ENCODE data around the gene SNN. TPM values are rescaled to one million over a fixed set of nuclear protein-coding genes. Genes with fewer than 3 reads are reported as not detected.

Gene SNN
- total RNA-seq, 1 donor from 2014 or later: 23.4 TPM

DNA sequence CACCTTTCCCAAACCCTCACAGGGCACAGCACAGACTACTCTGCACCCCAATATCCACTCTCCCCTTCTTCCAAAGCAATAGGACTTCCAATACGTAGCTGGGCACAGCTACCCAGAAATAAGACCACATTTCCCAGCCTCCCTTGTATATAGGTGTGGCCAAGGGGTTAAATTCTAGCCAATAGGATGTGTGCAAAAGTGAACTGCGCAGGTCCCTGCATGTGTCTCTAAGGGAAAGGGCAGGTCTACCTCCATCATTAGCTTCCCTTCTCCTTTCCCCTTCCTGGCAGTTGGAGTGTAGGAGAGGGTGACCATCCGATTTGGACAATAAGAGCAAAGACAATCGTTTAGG is 25.5 kb upstream of the SNN start:
- no peak overlapping the region for H3K4me3 Mint-ChIP-seq (ENCODE audit: unreplicated experiment)
- no peak for DNase-seq (ENCODE audit: extremely low spot score, unreplicated experiment)

DNA sequence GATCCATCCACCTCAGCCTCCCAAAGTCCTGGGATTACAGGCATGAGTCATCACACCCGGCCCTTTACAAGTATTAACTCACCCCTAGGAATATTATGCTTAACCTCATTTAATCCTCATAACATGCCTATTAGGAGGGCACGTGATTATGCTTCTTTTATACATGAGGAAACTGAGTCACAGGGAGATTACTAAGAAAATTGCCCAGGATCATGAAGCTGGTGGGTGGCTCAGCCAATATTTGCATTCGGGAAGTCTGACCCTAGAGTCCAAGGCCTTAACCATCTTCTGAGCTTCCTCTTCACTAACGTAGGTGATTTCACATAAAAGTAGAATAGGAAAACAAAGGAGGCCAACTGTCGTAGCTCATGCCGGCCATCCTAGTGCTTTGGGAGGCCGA is 19.0 kb upstream of the SNN start:
- H3K36me3 Mint-ChIP-seq (ENCODE audit: unreplicated experiment): no peaks in the 10 kb centered on the region
- no peaks in the 10 kb centered on the region for H3K9me3 Mint-ChIP-seq (ENCODE audit: unreplicated experiment)
- peaks cover 4% of the 10 kb centered on the region for H3K27me3 Mint-ChIP-seq (ENCODE audit: unreplicated experiment)
- H3K4me3 Mint-ChIP-seq (ENCODE audit: unreplicated experiment): no peak overlapping the region
- H3K27ac Mint-ChIP-seq (ENCODE audit: unreplicated experiment): no peak overlapping the region
- no peak for DNase-seq (ENCODE audit: extremely low spot score, unreplicated experiment)
- no peaks in the 10 kb centered on the region for H3K4me1 Mint-ChIP-seq (ENCODE audit: unreplicated experiment)
- TF ChIP-seq, protein P1, sequence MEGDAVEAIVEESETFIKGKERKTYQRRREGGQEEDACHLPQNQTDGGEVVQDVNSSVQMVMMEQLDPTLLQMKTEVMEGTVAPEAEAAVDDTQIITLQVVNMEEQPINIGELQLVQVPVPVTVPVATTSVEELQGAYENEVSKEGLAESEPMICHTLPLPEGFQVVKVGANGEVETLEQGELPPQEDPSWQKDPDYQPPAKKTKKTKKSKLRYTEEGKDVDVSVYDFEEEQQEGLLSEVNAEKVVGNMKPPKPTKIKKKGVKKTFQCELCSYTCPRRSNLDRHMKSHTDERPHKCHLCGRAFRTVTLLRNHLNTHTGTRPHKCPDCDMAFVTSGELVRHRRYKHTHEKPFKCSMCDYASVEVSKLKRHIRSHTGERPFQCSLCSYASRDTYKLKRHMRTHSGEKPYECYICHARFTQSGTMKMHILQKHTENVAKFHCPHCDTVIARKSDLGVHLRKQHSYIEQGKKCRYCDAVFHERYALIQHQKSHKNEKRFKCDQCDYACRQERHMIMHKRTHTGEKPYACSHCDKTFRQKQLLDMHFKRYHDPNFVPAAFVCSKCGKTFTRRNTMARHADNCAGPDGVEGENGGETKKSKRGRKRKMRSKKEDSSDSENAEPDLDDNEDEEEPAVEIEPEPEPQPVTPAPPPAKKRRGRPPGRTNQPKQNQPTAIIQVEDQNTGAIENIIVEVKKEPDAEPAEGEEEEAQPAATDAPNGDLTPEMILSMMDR (IDR thresholded peaks at IDR 0.05): no peak

More for the DNA sequence above, 25.5 kb upstream of the SNN start:
- Mint-ChIP-seq H3K36me3 (ENCODE audit: unreplicated experiment) (no peaks in the 10 kb centered on the region), H3K9me3 (ENCODE audit: unreplicated experiment) (no peaks in the 10 kb centered on the region), H3K4me1 (ENCODE audit: unreplicated experiment) (peaks cover 34% of the 10 kb centered on the region), H3K27ac (ENCODE audit: unreplicated experiment) (no peak overlapping the region), H3K27me3 (ENCODE audit: unreplicated experiment) (peaks cover 5% of the 10 kb centered on the region)
- TF ChIP-seq, protein P1 (IDR thresholded peaks at IDR 0.05): no peak

DNA sequence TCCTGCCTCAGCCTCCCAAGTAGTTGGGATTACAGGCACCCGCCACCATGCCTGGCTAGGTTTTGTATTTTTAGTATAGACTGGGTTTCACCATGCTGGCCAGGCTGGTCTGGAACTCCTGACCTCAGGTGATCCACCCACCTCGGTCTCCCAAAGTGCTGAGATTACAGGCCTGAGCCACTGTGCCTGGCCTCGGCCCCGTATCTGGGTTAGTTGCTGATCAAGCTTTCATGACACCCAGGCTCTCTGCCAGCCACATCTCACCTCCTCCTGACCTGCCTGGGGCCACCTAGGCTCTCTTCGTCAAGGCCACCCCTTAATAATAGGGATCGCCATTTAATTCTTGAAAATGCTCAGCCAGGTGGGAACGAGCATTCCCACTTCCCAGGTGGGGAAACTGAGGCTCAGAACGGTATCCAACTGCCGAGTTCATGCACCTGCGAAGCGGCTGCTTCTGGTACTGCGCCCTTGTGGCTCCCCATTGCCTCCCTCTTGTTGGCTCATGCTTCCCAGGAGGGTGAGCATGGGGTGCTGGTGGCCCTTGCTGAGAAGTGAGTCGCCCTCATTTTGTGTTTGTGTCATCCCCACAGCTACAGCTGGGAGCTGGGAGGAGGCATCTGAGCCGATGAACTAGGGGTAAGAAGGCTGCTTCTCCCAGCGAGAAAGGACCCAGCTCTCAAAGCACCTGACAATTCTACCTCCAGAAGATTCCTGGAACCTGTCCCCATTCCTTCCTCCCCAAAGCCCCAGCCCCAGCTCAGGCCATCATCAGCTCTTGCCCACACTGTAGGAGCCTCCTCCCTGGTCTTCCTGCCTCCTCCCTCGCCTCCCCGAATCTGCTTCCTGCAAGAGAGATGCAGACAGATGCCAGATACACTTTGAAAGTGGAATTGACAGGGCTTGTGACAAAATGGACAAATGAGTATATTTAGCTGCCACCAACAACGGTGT is 17.3 kb upstream of the SNN start:
- Mint-ChIP-seq H3K27ac (ENCODE audit: unreplicated experiment) (no peak overlapping the region), H3K4me3 (ENCODE audit: unreplicated experiment) (no peak overlapping the region), H3K9me3 (ENCODE audit: unreplicated experiment) (no peaks in the 10 kb centered on the region), H3K36me3 (ENCODE audit: unreplicated experiment) (no peaks in the 10 kb centered on the region), H3K27me3 (ENCODE audit: unreplicated experiment) (peaks cover 4% of the 10 kb centered on the region), H3K4me1 (ENCODE audit: unreplicated experiment) (no peaks in the 10 kb centered on the region)
- no peak for DNase-seq (ENCODE audit: extremely low spot score, unreplicated experiment)
- TF ChIP-seq, protein P1 (IDR thresholded peaks at IDR 0.05): no peak

DNA sequence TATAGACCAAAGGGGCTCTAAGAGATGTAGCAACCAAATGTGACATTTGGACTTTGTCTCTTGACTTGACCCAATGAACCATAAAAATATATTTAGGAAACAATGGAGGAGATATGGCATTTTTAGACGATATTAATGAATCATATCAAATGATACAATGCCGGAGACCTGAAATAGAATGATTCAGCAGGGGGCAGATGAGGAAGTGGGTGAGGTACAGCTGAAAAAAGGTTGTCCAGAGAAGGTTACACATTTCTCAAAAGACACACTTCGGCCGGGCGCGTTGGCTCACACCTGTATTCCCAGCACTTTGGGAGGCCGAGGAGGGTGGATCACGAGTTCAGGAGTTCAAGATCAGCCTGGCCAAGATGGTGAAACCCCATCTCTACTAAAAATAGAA is 16.5 kb upstream of the SNN start:
- TF ChIP-seq, protein P1 (IDR thresholded peaks at IDR 0.05): no peak
- Mint-ChIP-seq H3K4me3 (ENCODE audit: unreplicated experiment) (no peak overlapping the region), H3K27ac (ENCODE audit: unreplicated experiment) (no peak overlapping the region), H3K9me3 (ENCODE audit: unreplicated experiment) (no peaks in the 10 kb centered on the region), H3K27me3 (ENCODE audit: unreplicated experiment) (peaks cover 4% of the 10 kb centered on the region), H3K4me1 (ENCODE audit: unreplicated experiment) (no peaks in the 10 kb centered on the region), H3K36me3 (ENCODE audit: unreplicated experiment) (no peaks in the 10 kb centered on the region)
- DNase-seq (ENCODE audit: extremely low spot score, unreplicated experiment): no peak

DNA sequence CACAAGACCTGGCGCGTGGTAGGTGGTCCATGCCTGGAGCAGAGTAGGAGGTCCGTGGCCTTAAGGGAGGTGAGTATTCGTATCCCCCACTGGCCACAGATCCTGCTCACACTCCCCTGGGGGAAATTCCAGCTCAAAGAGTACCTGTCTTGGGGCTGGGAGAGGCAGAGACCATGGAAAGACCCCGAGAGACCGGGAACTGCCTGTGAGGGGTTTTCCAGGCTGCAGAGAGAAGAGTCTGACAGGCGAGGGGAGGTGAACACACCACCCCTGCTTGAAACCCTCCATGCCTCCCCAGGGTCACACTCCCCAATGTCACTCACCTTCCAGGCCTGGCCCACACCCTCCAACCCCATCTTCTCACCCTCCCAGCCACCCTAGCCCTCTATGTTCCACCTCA is 12.6 kb upstream of the SNN start:
- TF ChIP-seq, protein P1 (IDR thresholded peaks at IDR 0.05): no peak
- H3K36me3 Mint-ChIP-seq (ENCODE audit: unreplicated experiment): no peaks in the 10 kb centered on the region
- no peak overlapping the region for H3K27ac Mint-ChIP-seq (ENCODE audit: unreplicated experiment)
- peaks cover 3% of the 10 kb centered on the region for H3K27me3 Mint-ChIP-seq (ENCODE audit: unreplicated experiment)
- no peak overlapping the region for H3K4me3 Mint-ChIP-seq (ENCODE audit: unreplicated experiment)
- no peak for DNase-seq (ENCODE audit: extremely low spot score, unreplicated experiment)
- no peaks in the 10 kb centered on the region for H3K9me3 Mint-ChIP-seq (ENCODE audit: unreplicated experiment)
- H3K4me1 Mint-ChIP-seq (ENCODE audit: unreplicated experiment): peaks cover 17% of the 10 kb centered on the region

All from osteocyte (in vitro differentiated cells).